ENCODE measurements around the gene TPP1.

GRCh38 chr11:6586434-6587359 lies 32.5 kb downstream of the TPP1 start:
- TF ChIP-seq CTCF (conservative IDR thresholded peaks at IDR 0.05; ENCODE audit: low read depth, low read length) (no peak), EZH2 (IDR thresholded peaks at IDR 0.05; ENCODE audit: low read length, unreplicated experiment) (no peak), EZH2phosphoT487 (IDR thresholded peaks at IDR 0.05; ENCODE audit: borderline replicate concordance, low read length) (no peak)

Measured in PC-3 (cell line).